ENCODE data around the gene CD59. TPM values are rescaled to one million over a fixed set of nuclear protein-coding genes. Genes with fewer than 3 reads are reported as not detected.

CD59 gene, protein sequence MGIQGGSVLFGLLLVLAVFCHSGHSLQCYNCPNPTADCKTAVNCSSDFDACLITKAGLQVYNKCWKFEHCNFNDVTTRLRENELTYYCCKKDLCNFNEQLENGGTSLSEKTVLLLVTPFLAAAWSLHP
- total RNA-seq: 921 and 1,479 TPM in 2 replicates

DNA sequence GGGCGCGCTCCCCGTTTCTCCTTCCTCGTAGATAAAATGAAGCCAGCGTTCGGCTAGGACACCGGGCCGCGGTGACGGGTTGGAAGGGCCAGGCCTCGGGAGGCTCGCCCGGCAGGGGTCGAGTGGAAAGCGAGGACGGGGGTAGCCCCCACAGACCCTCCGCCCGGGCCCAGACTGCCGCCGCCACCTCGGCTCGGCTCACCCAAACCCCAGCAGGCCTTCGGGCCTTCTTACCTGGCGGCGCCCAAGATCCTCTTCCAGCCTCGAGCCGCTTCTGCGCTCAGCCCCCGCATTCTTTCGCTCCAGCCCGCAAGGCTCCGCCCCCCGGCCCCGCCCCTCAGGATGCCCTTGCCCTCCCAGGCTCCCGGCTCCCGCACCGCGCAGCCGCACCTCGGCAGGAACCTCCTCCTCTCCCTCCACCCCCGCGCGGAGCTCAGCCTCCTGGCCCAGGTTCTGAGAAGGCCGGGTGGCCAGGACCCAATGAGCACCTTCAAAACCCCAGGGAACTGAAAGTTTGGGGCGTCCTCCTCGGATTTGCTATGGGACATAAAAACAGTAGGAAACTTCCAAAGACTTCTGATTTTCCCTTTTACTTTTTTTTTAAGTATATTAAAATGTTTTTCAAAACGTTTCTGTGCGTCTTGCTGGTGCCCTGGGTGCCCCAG, at the start of gene CD59:
TSS of gene CD59 (minus strand) at position 276 of the 665 bp plus-strand sequence. CDS start 13,978 bp downstream, outside the sequence.

DNA sequence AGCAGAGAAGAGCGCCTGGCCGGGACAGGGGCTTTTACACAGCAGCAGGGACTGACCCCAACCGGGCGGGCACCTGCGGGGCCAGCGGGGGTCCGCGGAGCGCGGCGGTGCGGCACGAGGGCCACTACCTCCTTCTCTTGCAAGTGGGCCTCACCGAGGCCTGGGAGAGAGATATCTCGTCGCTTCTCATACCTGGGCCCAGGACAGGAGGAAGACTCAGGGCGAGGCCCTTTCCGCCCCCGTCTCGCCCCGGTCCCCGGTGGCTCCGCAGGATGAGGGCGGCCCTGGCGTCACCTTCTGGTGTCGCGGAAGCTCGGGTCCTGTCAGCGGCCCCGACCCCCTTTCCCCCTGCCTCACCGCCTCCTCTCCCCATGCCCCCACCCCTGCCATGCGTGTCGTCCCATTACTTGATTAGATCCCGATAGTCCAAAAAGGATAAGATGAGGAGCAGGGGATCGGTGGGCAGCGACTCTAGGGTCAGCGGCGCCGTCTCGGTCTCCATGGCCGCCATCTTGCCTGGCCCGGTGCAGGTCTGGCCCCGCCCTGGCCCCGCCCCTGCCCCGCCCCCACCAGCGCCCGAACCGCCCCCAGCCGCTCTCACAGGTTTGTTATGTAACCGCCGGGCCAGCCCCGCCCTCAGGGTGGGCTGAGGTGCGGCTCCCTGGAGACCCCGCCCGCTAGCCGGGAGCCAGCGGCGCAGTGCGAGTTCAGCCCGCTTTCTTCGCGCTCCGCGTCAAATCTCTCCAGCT, 37.9 kb upstream of the CD59 start, which contains the start of gene FBXO3:
TSS of gene FBXO3 (minus strand) at position 534 of the 749 bp plus-strand sequence. CDS start at position 511, 23 bp downstream.

DNA sequence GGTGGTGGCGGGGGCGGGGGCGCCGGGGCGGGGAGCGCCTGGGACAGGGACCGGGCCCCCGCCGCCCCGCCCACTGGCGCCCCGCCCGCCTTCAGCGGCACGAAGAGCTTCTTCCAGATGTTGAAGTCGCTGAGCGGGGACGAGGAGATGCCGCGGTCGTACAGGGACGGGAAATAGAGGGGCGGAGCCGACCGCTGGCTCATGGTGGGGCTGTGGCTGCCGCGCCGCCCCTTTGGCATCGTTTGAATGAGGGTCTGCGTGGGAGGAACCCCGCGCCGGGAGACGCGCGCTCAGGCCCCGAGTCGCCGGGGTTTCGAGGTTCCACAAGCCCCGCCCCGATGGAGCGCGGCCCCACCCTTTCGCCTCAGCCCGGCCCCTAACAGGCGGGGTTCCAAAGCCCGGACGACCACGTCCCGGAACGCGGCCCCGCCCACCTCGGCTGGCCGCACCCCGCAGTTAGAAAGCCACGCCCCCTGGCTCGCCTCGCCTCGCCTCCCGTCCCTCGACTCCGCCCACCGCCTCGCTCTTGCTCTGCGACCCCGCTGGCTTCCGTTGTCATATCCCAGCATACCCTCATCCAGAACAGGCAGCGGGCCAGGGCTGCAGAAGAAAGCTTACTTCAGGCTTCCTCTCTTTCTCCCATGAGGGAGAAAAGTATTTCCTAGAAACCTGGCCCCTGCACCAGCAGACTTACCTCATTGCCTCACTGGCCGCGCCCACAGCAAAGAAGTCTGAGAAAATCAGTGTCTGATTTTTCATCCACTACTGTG, 35.5 kb downstream of the CD59 start, which contains the start of gene C11orf91:
TSS of gene C11orf91 (minus strand) at position 325 of the 770 bp plus-strand sequence. CDS start at position 239, 86 bp downstream.

Other genes with a start within 250 kb of the CD59 start
- gene C11orf91, start 35.6 kb downstream of the CD59 start, total RNA-seq: 0.22 and 0.27 TPM in 2 replicates
- gene FBXO3, start 38.1 kb upstream of the CD59 start, total RNA-seq: 31.8 and 45.3 TPM in 2 replicates
- 23.0 and 37.8 TPM in 2 replicates for gene LMO2, start 155.7 kb upstream of the CD59 start, total RNA-seq